DMS53 treated with DMSO at 0.1 percent for 48 hours (cell line): ENCODE data around the gene FIGNL1.

Source experiments
- DNase-seq: peaks from one replicate; lab custom pipeline; 2025; ENCODE audit not compliant: unreplicated experiment; lab: John Stamatoyannopoulos, UW

Gene FIGNL1

GRCh38 chr7:50431316-50431715 is 18.8 kb downstream of the FIGNL1 start:
- no peak for DNase-seq

GRCh38 chr7:50428911-50429310 is 21.2 kb downstream of the FIGNL1 start:
- no peak for DNase-seq

GRCh38 chr7:50427518-50427917 is 22.6 kb downstream of the FIGNL1 start:
- DNase-seq, result peak; percentile 7

- no peak for DNase-seq
These were observed 23.7 kb downstream of the FIGNL1 start for GRCh38 chr7:50426280-50427045.

- no peak for DNase-seq
These were observed 24.8 kb downstream of the FIGNL1 start for GRCh38 chr7:50425318-50425717.

- DNase-seq, result no peak
These were observed 26.3 kb downstream of the FIGNL1 start for GRCh38 chr7:50423860-50424259.

GRCh38 chr7:50422858-50423257 is 27.3 kb downstream of the FIGNL1 start:
- DNase-seq, result no peak

GRCh38 chr7:50421043-50421442 is 29.1 kb downstream of the FIGNL1 start:
- DNase-seq, result no peak

GRCh38 chr7:50418526-50419290 is 31.4 kb downstream of the FIGNL1 start:
- no peak for DNase-seq

GRCh38 chr7:50418086-50418515 is 32.0 kb downstream of the FIGNL1 start:
- DNase-seq, result peak; percentile 58

- no peak for DNase-seq
These were observed 33.5 kb downstream of the FIGNL1 start for GRCh38 chr7:50416527-50417182.

- no peak for DNase-seq
These were observed 34.2 kb downstream of the FIGNL1 start for GRCh38 chr7:50415844-50416364.

GRCh38 chr7:50413561-50413960 is 36.6 kb downstream of the FIGNL1 start:
- DNase-seq, result no peak

- no peak for DNase-seq
These were observed 37.2 kb downstream of the FIGNL1 start for GRCh38 chr7:50412973-50413372.

GRCh38 chr7:50411332-50411731 is 38.8 kb downstream of the FIGNL1 start:
- no peak for DNase-seq

- no peak for DNase-seq
These were observed 40.0 kb downstream of the FIGNL1 start for GRCh38 chr7:50409856-50410745.

- DNase-seq, result no peak
These were observed 43.2 kb downstream of the FIGNL1 start for GRCh38 chr7:50406935-50407334.

GRCh38 chr7:50405221-50405620 is 44.9 kb downstream of the FIGNL1 start:
- no peak for DNase-seq

GRCh38 chr7:50404392-50404791 is 45.8 kb downstream of the FIGNL1 start:
- no peak for DNase-seq

- DNase-seq, result peak; percentile 32
These were observed 50.0 kb downstream of the FIGNL1 start for GRCh38 chr7:50400114-50400513.

GRCh38 chr7:50399635-50400034 is 50.5 kb downstream of the FIGNL1 start:
- DNase-seq, result no peak
